Neural cell (in vitro differentiated cells): Measurements from ENCODE around the gene GJB3.

Experiments used
- CTCF ChIP-seq: fragments of 450-650 bp; IDR thresholded peaks from 2 replicates; pipeline ENCODE4 v1.5.1; 2014; ENCODE audit warnings: antibody characterized with exemption, mild to moderate bottlenecking, moderate library complexity; ENCODE audit not compliant: poor library complexity, severe bottlenecking
- EP300 ChIP-seq: fragments of 450-650 bp; conservative IDR thresholded peaks from 2 replicates; pipeline ENCODE4 v1.6.1; 2014; ENCODE audit warnings: antibody characterized with exemption, mild to moderate bottlenecking, moderate library complexity; ENCODE audit not compliant: poor library complexity, severe bottlenecking
- EZH2 ChIP-seq: fragments of 200-600, 300-800 bp; shearing (Covaris generic), sonication (generic); IDR thresholded peaks from 2 replicates; pipeline ENCODE4 v1.6.1; 2014; ENCODE audit warnings: antibody characterized with exemption, low read length, borderline replicate concordance, mild to moderate bottlenecking; ENCODE audit not compliant: insufficient read depth, poor library complexity, severe bottlenecking
- POLR2AphosphoS5 ChIP-seq: IDR thresholded peaks from 2 replicates; pipeline ENCODE4 v1.6.1; 2012
- RAD21 ChIP-seq: fragments of 450-650 bp; conservative IDR thresholded peaks from 2 replicates; pipeline ENCODE4 v1.6.1; 2014; ENCODE audit warnings: antibody characterized with exemption, mild to moderate bottlenecking, moderate library complexity
- REST ChIP-seq: IDR thresholded peaks from 2 replicates; pipeline ENCODE4 v1.6.1; 2012; ENCODE audit warnings: borderline replicate concordance
- SMC3 ChIP-seq: fragments of 450-650 bp; conservative IDR thresholded peaks from 2 replicates; pipeline ENCODE4 v1.6.1; 2014; ENCODE audit warnings: antibody characterized with exemption, mild to moderate bottlenecking, moderate library complexity; ENCODE audit not compliant: poor library complexity

- TF ChIP-seq RAD21 (no peak), CTCF (no peak), SMC3 (no peak), POLR2AphosphoS5 (no peak), REST (no peak), EP300 (no peak), EZH2 (no peak)
These were observed 41.4 kb upstream of the GJB3 start for GRCh38 chr1:34739613-34740012.
